ENCODE results near the gene SH3GL1. TPM values are rescaled to one million over a fixed set of nuclear protein-coding genes. Genes with fewer than 3 reads are reported as not detected.
A peak's percentile ranks its signal among the peaks of the same experiment; 100 is the strongest.

The SH3GL1 gene
- polyA plus RNA-seq, 1 of the 3 experiments (the other 2 are of a cell fraction), result 82.8 TPM

DNA sequence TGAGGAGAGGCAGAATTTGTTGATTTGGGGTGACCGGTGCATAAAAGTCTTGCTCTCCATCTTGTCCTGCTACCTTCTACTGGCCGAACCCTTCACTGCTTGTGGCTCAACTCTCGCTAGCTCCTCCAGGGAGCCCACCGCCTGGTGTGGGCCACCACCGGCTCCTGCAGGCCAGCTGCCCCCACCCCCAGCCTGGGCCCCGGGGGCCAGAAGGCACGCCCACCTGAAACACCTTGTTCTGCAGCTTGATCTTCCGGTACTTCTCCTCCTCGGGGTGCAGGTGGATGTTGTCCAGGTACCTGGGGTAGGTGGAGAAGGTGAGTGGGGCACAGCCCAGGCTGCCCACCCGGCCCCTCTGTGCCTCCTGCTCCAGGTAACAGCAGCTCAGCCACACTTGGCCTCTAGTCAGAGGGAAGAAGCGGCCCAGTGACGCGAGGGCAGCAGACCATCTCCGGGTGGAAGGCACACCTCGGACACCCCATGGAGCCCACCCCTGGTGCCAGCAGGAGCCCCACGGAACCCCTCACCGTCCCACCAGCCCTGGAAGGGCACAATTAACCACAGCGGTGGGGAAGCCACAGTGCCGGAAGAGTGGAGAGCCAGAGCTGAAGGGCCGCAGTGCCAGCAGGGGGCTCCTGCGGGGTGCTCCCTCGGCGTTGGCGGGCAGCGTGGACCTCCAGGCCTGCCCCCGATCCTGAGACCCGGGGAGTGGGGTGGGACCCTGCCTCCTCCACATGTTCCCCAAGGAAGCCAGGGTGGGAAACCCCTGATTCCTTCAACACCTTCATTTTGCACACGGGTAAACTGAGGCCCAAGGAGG is 47.2 kb upstream of the SH3GL1 start:
- CTCF ChIA-PET, result no interaction called here
- H3K9me3 ChIP-seq, result no peaks in the 10 kb centered on the region
- H3K4me1 ChIP-seq (ENCODE audit: control insufficient read depth in 1 of 2, insufficient read depth in 2 of 2, low read depth in 1 of 2, low read length in 1 of 2), result no peaks in the 10 kb centered on the region
- no peaks in the 10 kb centered on the region for H3K27me3 ChIP-seq (ENCODE audit: insufficient read depth)
- H3K4me3 ChIP-seq (ENCODE audit: low read depth in 2 of 2, low read length in 1 of 2), result no peak overlapping the region
- peak; percentile 27 for DNase-seq
- TF ChIP-seq GABPA (IDR thresholded peaks at IDR 0.05; ENCODE audit: low read depth) (no peak), MAX (IDR thresholded peaks at IDR 0.05; ENCODE audit: low read depth) (no peak), EZH2phosphoT487 (IDR thresholded peaks at IDR 0.05; ENCODE audit: borderline replicate concordance, low read depth) (no peak), CHD2 (IDR thresholded peaks at IDR 0.05; ENCODE audit: low read length, partially characterized antibody) (no peak), TEAD4 (IDR thresholded peaks at IDR 0.05; ENCODE audit: borderline replicate concordance, insufficient read depth) (no peak), SIN3A (IDR thresholded peaks at IDR 0.05; ENCODE audit: borderline replicate concordance, low read depth, low read length) (no peak), FOXM1 (IDR thresholded peaks at IDR 0.05; ENCODE audit: low read depth) (no peak), CTCF (IDR thresholded peaks at IDR 0.05) (no peak; the same call in 1 of the 2 replicates)
- POLR2A ChIA-PET, result no interaction called here
- H3F3A ChIP-seq (replicated peaks; ENCODE audit: insufficient read depth), result peaks cover 6% of the 10 kb centered on the region
- no peaks in the 10 kb centered on the region for H4K20me1 ChIP-seq (ENCODE audit: insufficient read depth)
- peaks cover 5 to 64% of the 10 kb centered on the region in 2 experiments for H3K36me3 ChIP-seq (replicated peaks in 1 of 2; ENCODE audit: control insufficient read depth in 1 of 2, insufficient read depth in 2 of 2, low read length in 1 of 2)
- H3K79me2 ChIP-seq (ENCODE audit: insufficient read depth), result no peaks in the 10 kb centered on the region
- no peaks in the 10 kb centered on the region for H3K9me2 ChIP-seq
- H3K9ac ChIP-seq, result no peak overlapping the region
- H3K27ac ChIP-seq (ENCODE audit: low read depth in 2 of 2, low read length in 1 of 2), result no peak overlapping the region; a peak in 1 of 4 replicates
- WGBS (ENCODE audit: low lambda C conversion rate), result 92% methylated on average over 11 of the region's 28 CpGs
- H2AFZ ChIP-seq (ENCODE audit: low read depth), result no peak overlapping the region
- H3K4me2 ChIP-seq, result no peak overlapping the region

DNA sequence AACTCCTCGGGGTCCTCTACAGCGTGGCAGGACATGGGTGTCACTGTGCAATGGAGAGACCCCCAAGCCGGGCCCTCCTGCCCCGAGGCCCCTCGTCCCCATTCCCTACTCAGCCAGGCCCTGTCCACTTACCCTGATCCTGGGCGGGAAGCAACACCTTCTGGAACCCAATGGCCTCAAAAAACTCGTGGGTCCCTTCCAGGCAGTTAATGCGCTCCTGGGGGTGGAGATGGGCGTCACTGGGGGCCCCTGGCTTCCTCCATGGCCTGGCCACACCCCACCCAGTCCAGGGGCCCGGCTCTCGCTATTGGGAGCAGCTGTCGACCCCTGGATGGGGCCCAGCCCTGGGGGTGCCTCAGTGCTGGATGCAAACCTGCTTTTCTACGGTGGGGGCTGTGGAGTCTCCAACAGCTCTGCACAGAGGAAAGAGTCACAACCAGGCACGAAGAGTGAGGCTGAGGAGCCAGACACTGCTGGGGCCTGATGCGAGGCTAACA is 46.4 kb upstream of the SH3GL1 start:
- 86% methylated on average over 11 of the region's 15 CpGs for WGBS (ENCODE audit: low lambda C conversion rate)
- no peaks in the 10 kb centered on the region for H3K27me3 ChIP-seq (ENCODE audit: insufficient read depth)
- TF ChIP-seq IRF3 (IDR thresholded peaks at IDR 0.05; ENCODE audit: low read depth, low read length), result no peak
- TF ChIP-seq ELF1 (IDR thresholded peaks at IDR 0.05), result no peak
- TF ChIP-seq FOXM1 (IDR thresholded peaks at IDR 0.05; ENCODE audit: low read depth), result no peak
- TF ChIP-seq SIN3A (IDR thresholded peaks at IDR 0.05; ENCODE audit: borderline replicate concordance, low read depth, low read length), result no peak
- TF ChIP-seq FOXJ3 (CRISPR knock-in tag; IDR thresholded peaks at IDR 0.05), result no peak
- no peak for TF ChIP-seq YY1 (IDR thresholded peaks at IDR 0.05; ENCODE audit: low read depth)
- no peak for TF ChIP-seq POLR2AphosphoS5 (IDR thresholded peaks at IDR 0.05; ENCODE audit: low read depth, low read length)
- no peak for TF ChIP-seq RFX5 (IDR thresholded peaks at IDR 0.05; ENCODE audit: low read length)
- no peak for TF ChIP-seq TCF12 (IDR thresholded peaks at IDR 0.05)
- TF ChIP-seq, protein P1, sequence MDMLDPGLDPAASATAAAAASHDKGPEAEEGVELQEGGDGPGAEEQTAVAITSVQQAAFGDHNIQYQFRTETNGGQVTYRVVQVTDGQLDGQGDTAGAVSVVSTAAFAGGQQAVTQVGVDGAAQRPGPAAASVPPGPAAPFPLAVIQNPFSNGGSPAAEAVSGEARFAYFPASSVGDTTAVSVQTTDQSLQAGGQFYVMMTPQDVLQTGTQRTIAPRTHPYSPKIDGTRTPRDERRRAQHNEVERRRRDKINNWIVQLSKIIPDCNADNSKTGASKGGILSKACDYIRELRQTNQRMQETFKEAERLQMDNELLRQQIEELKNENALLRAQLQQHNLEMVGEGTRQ (IDR thresholded peaks at IDR 0.05; ENCODE audit: borderline replicate concordance, low read depth, low read length), result no peak
- no peak for TF ChIP-seq EP300 (IDR thresholded peaks at IDR 0.05; ENCODE audit: borderline replicate concordance in 1 of 2, low read depth in 1 of 2, low read length in 1 of 2)
- TF ChIP-seq GATA2 (CRISPR knock-in tag; IDR thresholded peaks at IDR 0.05), result no peak
- no peaks in the 10 kb centered on the region for H3K4me1 ChIP-seq (ENCODE audit: control insufficient read depth in 1 of 2, insufficient read depth in 2 of 2, low read depth in 1 of 2, low read length in 1 of 2)
- H3K4me2 ChIP-seq, result no peak overlapping the region
- no peaks in the 10 kb centered on the region for H3K79me2 ChIP-seq (ENCODE audit: insufficient read depth)
- POLR2A ChIA-PET, result no interaction called here
- H3K9me2 ChIP-seq, result no peaks in the 10 kb centered on the region
- H3K4me3 ChIP-seq (ENCODE audit: low read depth in 2 of 2, low read length in 1 of 2), result no peak overlapping the region
- no peak overlapping the region for H3K27ac ChIP-seq (ENCODE audit: low read depth in 2 of 2, low read length in 1 of 2)
- peaks cover 0 to 59% of the 10 kb centered on the region in 2 experiments for H3K36me3 ChIP-seq (replicated peaks in 1 of 2; ENCODE audit: control insufficient read depth in 1 of 2, insufficient read depth in 2 of 2, low read length in 1 of 2)
- H3F3A ChIP-seq (replicated peaks; ENCODE audit: insufficient read depth), result peaks cover 6% of the 10 kb centered on the region
- H2AFZ ChIP-seq (ENCODE audit: low read depth), result no peak overlapping the region
- H3K9ac ChIP-seq, result no peak overlapping the region
- no peak for DNase-seq
- CTCF ChIA-PET, result no interaction called here
- no peaks in the 10 kb centered on the region for H3K9me3 ChIP-seq
- H4K20me1 ChIP-seq (ENCODE audit: insufficient read depth), result no peaks in the 10 kb centered on the region
